GM12874 (cell line): ENCODE results near the gene PAEP.
A peak's percentile ranks its signal among the peaks of the same experiment; 100 is the strongest.

ENCODE experiments used
- TF ChIP-seq, protein P1 (sequence below): IDR thresholded peaks from 2 replicates; pipeline ENCODE4 v1.5.1; 2011; ENCODE audit warnings: low read depth, mild to moderate bottlenecking, control low read depth, low read length, moderate library complexity; ENCODE audit not compliant: insufficient read depth

Gene PAEP

GRCh38 chr9:135611875-135612209, 50.3 kb downstream of the PAEP start:
- TF ChIP-seq, protein P1, sequence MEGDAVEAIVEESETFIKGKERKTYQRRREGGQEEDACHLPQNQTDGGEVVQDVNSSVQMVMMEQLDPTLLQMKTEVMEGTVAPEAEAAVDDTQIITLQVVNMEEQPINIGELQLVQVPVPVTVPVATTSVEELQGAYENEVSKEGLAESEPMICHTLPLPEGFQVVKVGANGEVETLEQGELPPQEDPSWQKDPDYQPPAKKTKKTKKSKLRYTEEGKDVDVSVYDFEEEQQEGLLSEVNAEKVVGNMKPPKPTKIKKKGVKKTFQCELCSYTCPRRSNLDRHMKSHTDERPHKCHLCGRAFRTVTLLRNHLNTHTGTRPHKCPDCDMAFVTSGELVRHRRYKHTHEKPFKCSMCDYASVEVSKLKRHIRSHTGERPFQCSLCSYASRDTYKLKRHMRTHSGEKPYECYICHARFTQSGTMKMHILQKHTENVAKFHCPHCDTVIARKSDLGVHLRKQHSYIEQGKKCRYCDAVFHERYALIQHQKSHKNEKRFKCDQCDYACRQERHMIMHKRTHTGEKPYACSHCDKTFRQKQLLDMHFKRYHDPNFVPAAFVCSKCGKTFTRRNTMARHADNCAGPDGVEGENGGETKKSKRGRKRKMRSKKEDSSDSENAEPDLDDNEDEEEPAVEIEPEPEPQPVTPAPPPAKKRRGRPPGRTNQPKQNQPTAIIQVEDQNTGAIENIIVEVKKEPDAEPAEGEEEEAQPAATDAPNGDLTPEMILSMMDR, result no peak

GRCh38 chr9:135612437-135612836, 50.9 kb downstream of the PAEP start:
- TF ChIP-seq, protein P1, result no peak

- TF ChIP-seq, protein P1, result no peak
These were observed 51.7 kb downstream of the PAEP start for GRCh38 chr9:135612981-135613910.

- TF ChIP-seq, protein P1, result no peak
These were observed 52.6 kb downstream of the PAEP start for GRCh38 chr9:135613946-135614805.

DNA sequence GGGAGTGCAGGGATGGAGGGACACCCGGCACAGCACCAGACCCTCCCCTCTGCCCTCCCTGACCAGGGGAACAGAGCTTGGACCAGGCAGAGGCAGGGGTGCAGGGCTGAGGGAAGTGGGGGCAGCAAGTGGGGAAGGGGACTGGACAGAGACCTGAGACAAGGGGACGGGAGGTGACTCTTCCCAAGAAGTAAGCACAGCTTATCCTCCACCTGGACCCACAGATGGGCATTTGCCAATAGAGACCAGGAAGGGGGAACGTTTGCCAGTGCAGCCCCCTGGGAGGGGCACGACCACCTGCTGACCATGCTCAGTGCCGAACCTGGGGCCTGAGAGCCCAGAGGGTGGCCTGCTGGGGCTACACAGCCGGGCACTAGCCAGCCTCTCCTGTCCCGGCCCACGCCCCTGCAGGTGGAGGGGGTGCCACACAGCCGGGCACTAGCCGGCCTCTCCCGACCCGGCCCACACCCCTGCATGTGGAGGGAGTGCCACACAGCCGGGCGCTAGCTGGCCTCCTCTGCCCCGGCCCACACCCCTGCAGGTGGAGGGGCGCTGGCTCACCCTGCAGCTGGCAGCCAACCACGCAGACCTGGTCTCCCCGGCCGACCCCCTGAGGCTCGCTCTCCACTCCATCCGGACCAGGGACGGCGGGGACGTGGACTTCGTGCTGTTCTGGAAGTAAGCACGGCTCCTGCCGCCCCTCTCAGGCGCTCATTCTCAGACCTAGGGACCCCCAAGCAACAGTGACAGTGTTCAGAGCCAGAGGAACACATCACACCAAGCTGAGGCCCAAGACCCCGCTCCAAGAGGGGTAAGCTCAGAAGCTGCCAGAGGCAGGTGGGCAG, 53.5 kb downstream of the PAEP start:
- TF ChIP-seq, protein P1, result no peak

DNA sequence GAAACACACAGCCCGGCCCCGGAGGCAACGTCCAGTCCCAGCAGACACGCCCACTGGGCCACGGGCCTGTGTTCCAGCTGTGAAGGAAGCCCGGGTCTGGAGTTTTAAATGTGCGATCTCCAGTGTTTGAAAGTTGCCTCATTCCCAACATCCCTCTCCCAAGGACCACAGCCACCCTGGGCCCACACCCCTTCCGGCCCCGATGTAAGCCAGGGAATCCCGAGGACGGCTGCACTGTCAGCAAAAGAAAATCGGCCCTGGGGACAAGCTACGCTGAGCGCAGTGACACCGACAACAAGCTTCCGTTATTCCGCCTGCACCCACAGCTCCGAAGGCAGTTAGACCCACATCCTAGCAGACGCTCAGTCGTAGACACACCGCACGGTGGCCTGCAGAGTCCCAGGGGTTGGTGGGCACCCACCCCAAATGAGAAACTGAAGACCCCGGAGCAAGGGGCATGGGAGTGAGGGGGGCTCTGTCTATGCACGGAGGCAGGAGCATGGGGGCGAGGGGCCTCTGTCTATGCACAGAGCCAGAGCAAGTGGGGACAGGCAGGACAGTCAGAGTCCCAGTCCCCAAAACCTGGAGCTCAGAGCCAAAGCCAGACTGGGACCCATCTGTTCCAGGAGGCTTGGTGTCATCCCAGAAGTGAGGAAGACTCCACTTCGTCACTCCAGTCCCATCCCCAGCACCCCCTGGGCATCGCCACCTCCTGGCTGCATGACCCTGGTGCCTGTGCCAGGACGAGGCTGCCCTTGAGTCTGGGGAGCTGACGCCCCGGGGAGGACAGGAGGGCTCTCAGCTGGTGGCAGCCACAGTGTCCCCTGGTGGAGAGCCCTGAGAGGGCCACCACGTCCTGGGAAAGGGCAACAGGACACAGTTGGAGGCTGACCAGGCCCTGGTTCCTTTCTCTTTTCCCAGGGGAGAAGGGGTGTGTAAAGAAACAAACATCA, 54.4 kb downstream of the PAEP start:
- TF ChIP-seq, protein P1, result peak; percentile 8; the same call in 1 of the 2 replicates
